NCI-H1417 (cell line): ENCODE data around the gene PDIA5.
A peak's percentile ranks its signal among the peaks of the same experiment; 100 is the strongest.
"Not testable (repeated sequence)": the region's sequence is repeated elsewhere in the genome, so short reads cannot be mapped to it uniquely, and the experiment has no call there.

Source experiments
- DNase-seq, 3 experiments: peaks; one replicate each; lab custom pipeline; 2025; lab: John Stamatoyannopoulos, UW

Gene PDIA5

GRCh38 chr3:123093696-123094095 lies 26.9 kb downstream of the PDIA5 start:
- DNase-seq: no peak

- no peak for DNase-seq
Measured at GRCh38 chr3:123094516-123095313, 27.9 kb downstream of the PDIA5 start.

GRCh38 chr3:123096126-123096525 lies 29.3 kb downstream of the PDIA5 start:
- no peak for DNase-seq

- DNase-seq: no peak
Measured at GRCh38 chr3:123096731-123097130, 29.9 kb downstream of the PDIA5 start.

- no peak for DNase-seq
Measured at GRCh38 chr3:123098426-123099330, 31.9 kb downstream of the PDIA5 start.

- DNase-seq: no peak
Measured at GRCh38 chr3:123099331-123100192, 32.7 kb downstream of the PDIA5 start.

GRCh38 chr3:123100193-123100776 lies 33.5 kb downstream of the PDIA5 start:
- DNase-seq: no peak

- DNase-seq: no peak
Measured at GRCh38 chr3:123102249-123102648, 35.4 kb downstream of the PDIA5 start.

- no peak for DNase-seq
Measured at GRCh38 chr3:123102826-123103225, 36.0 kb downstream of the PDIA5 start.

GRCh38 chr3:123104550-123104949 lies 37.7 kb downstream of the PDIA5 start:
- no peak for DNase-seq

- DNase-seq: no peak
Measured at GRCh38 chr3:123105201-123106189, 38.7 kb downstream of the PDIA5 start.

- DNase-seq: peak in 2 of 3 experiments; percentile 32 to 62
Measured at GRCh38 chr3:123110282-123110975, 43.6 kb downstream of the PDIA5 start.

- DNase-seq: no peak
Measured at GRCh38 chr3:123110976-123111615, 44.3 kb downstream of the PDIA5 start.

- DNase-seq: no peak
Measured at GRCh38 chr3:123111640-123112039, 44.8 kb downstream of the PDIA5 start.

GRCh38 chr3:123112232-123112631 lies 45.4 kb downstream of the PDIA5 start:
- no peak for DNase-seq

GRCh38 chr3:123112656-123113055 lies 45.8 kb downstream of the PDIA5 start:
- DNase-seq: not testable (repeated sequence)

- peak in 2 of 3 experiments; percentile 21 to 60 for DNase-seq
Measured at GRCh38 chr3:123113889-123114450, 47.1 kb downstream of the PDIA5 start.

- DNase-seq: no peak
Measured at GRCh38 chr3:123116116-123116515, 49.3 kb downstream of the PDIA5 start.

GRCh38 chr3:123119388-123119787 lies 52.6 kb downstream of the PDIA5 start:
- no peak for DNase-seq
